Keratinocyte (primary cell): ENCODE measurements around the gene ATOX1. TPM values are rescaled to one million over a fixed set of nuclear protein-coding genes. Genes with fewer than 3 reads are reported as not detected.
A peak's percentile ranks its signal among the peaks of the same experiment; 100 is the strongest.

Experiments
- DNase-seq: peaks from one replicate; pipeline ENCODE4 v3.0.0-alpha.2; 2011; ENCODE audit warnings: low read depth, missing footprints, low spot score
- FAIRE-seq: peaks from 2 replicates; lab custom pipeline; 2011; peaks lifted over from hg19 to GRCh38; lab: Jason Lieb, UNC
- H2AFZ ChIP-seq: 2 replicates; pipeline ENCODE4 v1.6.0; 2012; ENCODE audit warnings: low read length, control low read depth, inconsistent platforms; ENCODE audit not compliant: control insufficient read depth
- H3K27ac ChIP-seq: 2 replicates; pipeline ENCODE4 v1.5.1; 2011; ENCODE audit warnings: low read length; ENCODE audit not compliant: control insufficient read depth, insufficient read depth
- H3K27me3 ChIP-seq: 3 replicates; pipeline ENCODE4 v1.6.0; 2011; ENCODE audit warnings: low read length; ENCODE audit not compliant: control insufficient read depth, insufficient read depth; ENCODE audit errors: extremely low read depth
- H3K36me3 ChIP-seq, 2 experiments: 2 replicates in 1 of 2; 3 replicates in 1 of 2; pipeline ENCODE4 v1.5.1; 2011; ENCODE audit warnings: low read length in 2 of 2, mild to moderate bottlenecking in 1 of 2; ENCODE audit not compliant: control insufficient read depth in 2 of 2, insufficient read depth in 2 of 2; ENCODE audit errors: extremely low read depth in 1 of 2
- H3K4me1 ChIP-seq: 3 replicates; pipeline ENCODE4 v1.5.1; 2011; ENCODE audit warnings: low read length; ENCODE audit not compliant: control insufficient read depth, insufficient read depth; ENCODE audit errors: extremely low read depth
- H3K4me2 ChIP-seq: 3 replicates; pipeline ENCODE4 v1.6.0; 2011; ENCODE audit warnings: low read depth, low read length; ENCODE audit not compliant: control insufficient read depth, insufficient read depth; ENCODE audit errors: extremely low read depth
- H3K4me3 ChIP-seq, 3 experiments: fragments of 200-600 bp in 1 of 3; sonication (generic) in 1 of 3; 2 replicates in 2 of 3; 3 replicates in 1 of 3; pipeline ENCODE4 v1.5.1; 2011 to 2016; ENCODE audit warnings: low read length in 3 of 3, mild to moderate bottlenecking in 3 of 3, control low read depth in 2 of 3, inconsistent platforms in 1 of 3, low read depth in 1 of 3, mixed read lengths in 1 of 3, mixed run types in 1 of 3, moderate library complexity in 1 of 3; ENCODE audit not compliant: control insufficient read depth in 2 of 3, insufficient read depth in 2 of 3; ENCODE audit errors: extremely low read depth in 1 of 3
- H3K79me2 ChIP-seq: 2 replicates; pipeline ENCODE4 v1.6.0; 2012; ENCODE audit warnings: low read length; ENCODE audit not compliant: control insufficient read depth, insufficient read depth
- H3K9ac ChIP-seq: 3 replicates; pipeline ENCODE4 v1.6.0; 2011; ENCODE audit warnings: low read length; ENCODE audit not compliant: control insufficient read depth, insufficient read depth; ENCODE audit errors: extremely low read depth
- H3K9me1 ChIP-seq: 3 replicates; pipeline ENCODE4 v1.6.0; 2011; ENCODE audit warnings: low read length; ENCODE audit not compliant: control insufficient read depth, insufficient read depth; ENCODE audit errors: extremely low read depth
- H3K9me3 ChIP-seq: 2 replicates; pipeline ENCODE4 v1.5.1; 2012; ENCODE audit warnings: low read depth, low read length; ENCODE audit not compliant: control insufficient read depth
- H4K20me1 ChIP-seq: 3 replicates; pipeline ENCODE4 v1.6.0; 2011; ENCODE audit warnings: low read length; ENCODE audit not compliant: control insufficient read depth, insufficient read depth; ENCODE audit errors: extremely low read depth
- CTCF ChIP-seq, 3 experiments: IDR thresholded peaks in 1 of 3; conservative IDR thresholded peaks in 1 of 3; optimal IDR thresholded peaks in 1 of 3; 2 replicates in 2 of 3; 3 replicates in 1 of 3; pipeline versions ENCODE3 to v1.5.1; 2011; ENCODE audit warnings: low read length in 3 of 3, mild to moderate bottlenecking in 3 of 3, moderate library complexity in 2 of 3, control low read depth in 1 of 3, inconsistent platforms in 1 of 3; ENCODE audit not compliant: insufficient read depth in 2 of 3; ENCODE audit errors: extremely low read depth in 1 of 3
- EZH2 ChIP-seq: IDR thresholded peaks from one replicate; pipeline ENCODE4 v1.6.1; 2012; ENCODE audit warnings: inconsistent platforms, mild to moderate bottlenecking, low read length, moderate library complexity
- dilution Hi-C: fragments of 300-500 bp; cut with MboI; formaldehyde crosslinking; loops from one replicate; pipeline ENCODE4 v1.7.0; 2020; ENCODE audit warnings: low sequenced_read_pairs; ENCODE audit not compliant: extremely low pct_ligation_motif_present
- polyA plus RNA-seq, 5 experiments: library from polyadenylated mRNA; depleted of rRNA in 3 of 5; stranded (reverse) in 3 of 5; stranded (forward) in 1 of 5; unstranded in 1 of 5; fragments of >200 nt; gene quantifications; 1 replicate in 1 of 5; 2 replicates in 3 of 5; 3 replicates in 1 of 5; pipeline versions ENCODE4 v1.2.1 to v1.2.3, GENCODE V29; 2011 to 2012; ENCODE audit warnings: missing spikeins in 2 of 5, low read depth in 1 of 5, low replicate concordance in 1 of 5

ATOX1 gene
- polyA plus RNA-seq, 1 donor (not counting 4 experiments of a cell fraction or from before 2014, with no cell fraction given): 173 TPM

DNA sequence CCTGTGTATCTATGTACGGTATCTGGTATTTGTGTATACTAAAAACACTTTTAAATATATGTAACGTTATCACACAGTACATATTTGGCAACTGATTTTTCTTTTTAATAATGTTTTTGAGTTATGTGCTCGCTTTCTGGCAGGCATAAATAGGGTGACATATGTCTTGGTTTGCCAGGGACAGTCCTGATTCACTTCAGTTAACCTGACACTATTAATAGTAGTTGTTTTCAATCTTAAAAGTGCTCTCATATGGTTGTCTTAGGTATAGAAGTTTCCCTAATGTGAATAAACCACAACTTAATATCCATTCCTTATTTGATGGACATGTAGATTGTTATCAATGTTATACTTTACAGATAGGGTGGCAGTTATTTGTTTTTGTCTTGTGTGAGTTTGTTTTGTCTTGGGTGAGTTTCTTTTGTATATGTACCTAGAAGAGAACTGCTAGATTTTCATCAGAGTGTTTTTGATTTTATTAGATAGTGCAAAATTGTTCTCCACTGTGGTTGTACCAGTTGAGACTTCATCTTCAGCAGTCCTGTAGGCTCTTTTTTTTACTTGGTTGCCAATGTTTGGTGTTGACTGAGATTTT is 21.2 kb upstream of the ATOX1 start:
- H3K9me3 ChIP-seq: no peaks in the 10 kb centered on the region
- H4K20me1 ChIP-seq: peaks cover 62% of the 10 kb centered on the region
- DNase-seq (no peak), FAIRE-seq (no peak)
- H3K4me1 ChIP-seq: peaks cover 13% of the 10 kb centered on the region
- peaks cover 5% of the 10 kb centered on the region for H3K9me1 ChIP-seq
- peaks cover 100% of the 10 kb centered on the region for H3K79me2 ChIP-seq
- no peak overlapping the region for H3K4me3 ChIP-seq
- H3K27me3 ChIP-seq: no peaks in the 10 kb centered on the region
- dilution Hi-C loops: no loop called here
- H3K36me3 ChIP-seq: peaks cover 2 to 14% of the 10 kb centered on the region in 2 experiments
- no peak overlapping the region for H3K4me2 ChIP-seq
- TF ChIP-seq CTCF (optimal IDR thresholded peaks at IDR 0.05 in 1 of 3, IDR thresholded peaks at IDR 0.05 in 1 of 3, conservative IDR thresholded peaks at IDR 0.05 in 1 of 3; ENCODE audit: extremely low read depth in 1 of 3, insufficient read depth in 2 of 3, low read length in 3 of 3) (no peak), EZH2 (no peak)
- H2AFZ ChIP-seq: no peak overlapping the region
- no peak overlapping the region for H3K27ac ChIP-seq
- no peak overlapping the region for H3K9ac ChIP-seq

DNA sequence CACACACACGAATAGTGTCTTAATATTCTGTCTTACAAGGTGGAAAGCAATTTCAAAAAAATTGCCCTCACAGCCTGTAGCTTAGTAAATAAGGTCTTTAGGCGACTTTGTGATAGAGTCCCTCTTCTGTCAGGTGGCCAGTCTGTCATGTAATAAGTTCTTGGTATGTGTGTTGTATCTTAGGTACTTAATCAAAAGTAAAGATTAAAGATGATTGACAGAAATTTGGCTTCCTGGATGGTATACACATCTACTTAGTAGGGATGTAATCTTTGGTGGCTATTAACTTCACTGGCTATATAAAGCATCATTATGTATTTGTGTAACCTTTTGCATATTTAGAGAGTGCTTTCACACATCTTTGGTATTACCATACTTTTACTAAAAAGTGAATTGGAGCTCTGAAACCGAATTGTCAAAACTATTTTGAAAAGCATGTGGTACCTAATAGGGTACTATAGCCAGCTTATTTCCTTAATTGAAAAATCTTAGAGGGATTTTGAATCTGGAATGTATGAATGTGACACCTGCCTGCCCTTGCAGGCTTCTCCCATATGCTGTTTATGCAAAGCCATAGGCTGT is 16.7 kb upstream of the ATOX1 start:
- DNase-seq: no peak
- dilution Hi-C loops: no loop called here
- Histone ChIP-seq H3K4me2 (peak overlapping the region; percentile 85), H2AFZ (no peak overlapping the region), H3K27ac (no peak overlapping the region), H3K79me2 (peaks cover 85% of the 10 kb centered on the region), H3K36me3 (peaks cover 2 to 21% of the 10 kb centered on the region in 2 experiments), H3K9me3 (no peaks in the 10 kb centered on the region), H3K9ac (peak overlapping the region; percentile 22), H3K4me3 (peak overlapping the region in 2 of 3 experiments; percentile 99), H3K4me1 (peaks cover 22% of the 10 kb centered on the region), H3K9me1 (peaks cover under 1% of the 10 kb centered on the region), H4K20me1 (peaks cover 58% of the 10 kb centered on the region), H3K27me3 (no peaks in the 10 kb centered on the region)
- TF ChIP-seq EZH2: no peak
- TF ChIP-seq CTCF (optimal IDR thresholded peaks at IDR 0.05 in 1 of 3, IDR thresholded peaks at IDR 0.05 in 1 of 3, conservative IDR thresholded peaks at IDR 0.05 in 1 of 3; ENCODE audit: extremely low read depth in 1 of 3, insufficient read depth in 2 of 3, low read length in 3 of 3): no peak
- no peak for FAIRE-seq
